ENCODE results near the gene HIP1. TPM values are rescaled to one million over a fixed set of nuclear protein-coding genes. Genes with fewer than 3 reads are reported as not detected.

The HIP1 gene
- total RNA-seq, 2 donors from 2014 or later = 12.2 to 13.6 TPM

- H3K4me1 ChIP-seq = peaks cover 0 to 21% of the 10 kb centered on the region in 2 donors
- no peak overlapping the region for H3K27ac ChIP-seq
- no peak for DNase-seq (ENCODE audit: low spot score)
- H3K27me3 ChIP-seq = no peaks in the 10 kb centered on the region
- H3K4me3 ChIP-seq = no peak overlapping the region
- no peak for TF ChIP-seq CTCF (IDR thresholded peaks at IDR 0.05)
- H3K9me3 ChIP-seq = no peaks in the 10 kb centered on the region
- H3K36me3 ChIP-seq = no peaks in the 10 kb centered on the region
Observed at GRCh38 chr7:75652788-75653187, 86.0 kb downstream of the HIP1 start.

- H3K36me3 ChIP-seq = no peaks in the 10 kb centered on the region
- no peak for TF ChIP-seq CTCF (IDR thresholded peaks at IDR 0.05)
- no peaks in the 10 kb centered on the region for H3K27me3 ChIP-seq
- DNase-seq (ENCODE audit: low spot score) = no peak
- no peaks in the 10 kb centered on the region for H3K9me3 ChIP-seq
- H3K4me3 ChIP-seq = no peak overlapping the region
- H3K27ac ChIP-seq = peak overlapping the region; percentile 40 to 45
- peaks cover 0 to 21% of the 10 kb centered on the region in 2 donors for H3K4me1 ChIP-seq
Observed at GRCh38 chr7:75650681-75651080, 88.1 kb downstream of the HIP1 start.

- no peak for DNase-seq (ENCODE audit: low spot score)
- TF ChIP-seq CTCF (IDR thresholded peaks at IDR 0.05) = no peak
- H3K4me1 ChIP-seq = peaks cover 0 to 21% of the 10 kb centered on the region in 2 donors
- H3K9me3 ChIP-seq = no peaks in the 10 kb centered on the region
- H3K27me3 ChIP-seq = no peaks in the 10 kb centered on the region
- H3K4me3 ChIP-seq = no peak overlapping the region
- H3K27ac ChIP-seq = peak overlapping the region; percentile 45 to 56
- H3K36me3 ChIP-seq = no peaks in the 10 kb centered on the region
Observed at GRCh38 chr7:75650062-75650461, 88.7 kb downstream of the HIP1 start.

GRCh38 chr7:75649462-75649861 is 89.3 kb downstream of the HIP1 start:
- Histone ChIP-seq H3K36me3 (no peaks in the 10 kb centered on the region), H3K9me3 (no peaks in the 10 kb centered on the region), H3K4me3 (no peak overlapping the region), H3K4me1 (peaks cover 0 to 21% of the 10 kb centered on the region in 2 donors), H3K27me3 (no peaks in the 10 kb centered on the region), H3K27ac (peak overlapping the region; percentile 16 to 56)
- TF ChIP-seq CTCF (IDR thresholded peaks at IDR 0.05) = no peak
- no peak for DNase-seq (ENCODE audit: low spot score)

GRCh38 chr7:75647709-75648438 is 90.9 kb downstream of the HIP1 start:
- H3K9me3 ChIP-seq = peaks cover 0 to 5% of the 10 kb centered on the region in 2 donors
- no peak overlapping the region for H3K27ac ChIP-seq
- TF ChIP-seq CTCF (IDR thresholded peaks at IDR 0.05) = no peak
- H3K36me3 ChIP-seq = no peaks in the 10 kb centered on the region
- DNase-seq (ENCODE audit: low spot score) = no peak
- H3K4me3 ChIP-seq = no peak overlapping the region
- no peaks in the 10 kb centered on the region for H3K27me3 ChIP-seq
- peaks cover 0 to 21% of the 10 kb centered on the region in 2 donors for H3K4me1 ChIP-seq
